ENCODE data around the gene RGS6. TPM values are rescaled to one million over a fixed set of nuclear protein-coding genes. Genes with fewer than 3 reads are reported as not detected.
A peak's percentile ranks its signal among the peaks of the same experiment; 100 is the strongest.

Gene RGS6
- total RNA-seq, 1 donor from 2014 or later = 1.1 TPM

DNA sequence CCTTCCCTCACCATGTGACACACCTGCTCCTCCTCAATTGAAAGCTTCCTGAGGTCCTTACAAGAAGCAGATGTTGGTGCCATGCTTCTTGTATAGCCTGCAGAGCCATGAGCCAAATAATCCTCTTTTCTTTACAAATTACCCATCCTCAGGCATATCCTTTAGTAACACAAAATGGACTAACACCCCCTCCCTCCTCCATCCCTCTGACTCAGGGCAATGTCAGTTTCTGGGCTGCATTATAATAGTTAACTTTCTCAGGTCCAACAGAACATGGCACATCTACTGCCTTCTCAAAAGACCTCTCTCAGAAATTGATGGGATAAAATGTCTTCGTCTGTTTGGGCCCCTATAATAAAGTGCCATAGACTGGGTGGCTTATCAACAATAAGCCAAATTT is 674.6 kb downstream of the RGS6 start:
- peak; percentile 20 for DNase-seq (ENCODE audit: low spot score)

DNA sequence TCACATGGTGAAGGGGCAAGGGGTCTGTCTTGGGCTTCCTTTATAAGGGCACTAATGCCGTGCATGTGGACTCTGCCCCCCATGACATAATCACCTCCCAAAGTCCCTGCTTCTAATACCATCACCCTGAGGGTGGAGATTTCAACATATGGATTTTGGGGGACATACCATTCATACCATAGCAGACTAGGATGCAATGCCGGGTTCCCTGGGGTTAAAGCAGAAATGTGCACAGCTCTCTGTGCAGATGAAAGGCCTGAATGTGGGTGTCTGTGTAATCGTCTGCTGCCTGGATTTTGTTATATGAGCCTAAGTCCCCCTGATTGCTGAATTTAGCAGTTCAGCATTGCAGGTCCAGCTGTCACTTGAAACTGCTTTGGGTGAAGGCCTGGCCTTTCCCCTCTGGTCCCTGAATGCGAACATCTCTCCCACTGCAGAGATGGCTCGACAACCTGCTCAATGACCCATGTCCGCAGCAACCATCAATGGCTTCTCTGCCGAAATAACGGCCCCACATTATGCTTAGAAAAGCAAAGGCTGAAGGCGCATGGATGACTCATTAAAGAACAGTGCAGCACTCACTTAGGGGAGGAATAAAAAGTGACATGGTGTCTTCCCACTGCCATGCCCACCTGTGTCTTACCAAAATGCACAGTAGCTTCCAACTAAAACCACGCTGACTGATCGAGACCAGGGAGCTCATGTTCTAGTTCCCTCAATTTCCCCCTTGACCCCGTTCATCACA is 675.3 kb downstream of the RGS6 start:
- DNase-seq (ENCODE audit: low spot score) = peak; percentile 29

DNA sequence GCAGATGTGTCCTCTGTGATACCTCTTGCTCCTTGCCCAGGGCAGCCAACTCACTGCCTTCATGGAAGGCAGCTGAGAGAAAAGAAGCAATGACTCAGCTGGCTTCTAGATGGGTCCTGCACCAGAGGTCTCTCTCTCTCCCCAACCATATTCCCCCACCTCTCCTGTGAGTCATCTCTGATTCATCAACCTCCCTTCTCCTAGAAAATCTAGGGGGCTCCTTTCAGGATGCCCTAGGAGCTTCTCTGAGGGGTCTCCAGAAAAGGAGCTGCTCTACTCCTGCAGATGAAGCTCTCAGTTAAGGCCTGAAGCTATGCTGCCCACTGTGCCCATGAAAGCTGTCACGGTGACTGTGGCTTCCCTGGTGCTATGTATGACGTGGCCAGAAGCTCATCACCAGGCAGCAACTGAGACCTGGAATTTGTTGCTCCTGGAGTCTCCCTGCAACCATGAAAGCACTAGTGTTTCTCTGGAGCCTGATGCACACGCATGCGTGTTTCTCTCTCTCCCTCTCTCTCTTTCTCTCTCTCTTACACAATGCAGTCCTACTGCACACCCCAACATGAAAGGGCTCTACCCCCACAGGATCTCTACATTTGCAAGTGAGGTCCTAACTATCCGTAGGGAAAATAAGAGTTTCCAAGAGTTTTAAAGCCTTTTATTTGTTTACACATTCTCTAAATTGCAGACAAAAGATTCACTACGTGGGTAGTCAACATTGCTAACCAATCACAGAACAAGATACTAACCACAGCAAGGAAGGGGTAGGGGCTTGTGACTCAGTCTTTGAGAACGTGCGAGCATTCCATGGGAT is 676.4 kb downstream of the RGS6 start:
- peak; percentile 22 for DNase-seq (ENCODE audit: low spot score)

DNA sequence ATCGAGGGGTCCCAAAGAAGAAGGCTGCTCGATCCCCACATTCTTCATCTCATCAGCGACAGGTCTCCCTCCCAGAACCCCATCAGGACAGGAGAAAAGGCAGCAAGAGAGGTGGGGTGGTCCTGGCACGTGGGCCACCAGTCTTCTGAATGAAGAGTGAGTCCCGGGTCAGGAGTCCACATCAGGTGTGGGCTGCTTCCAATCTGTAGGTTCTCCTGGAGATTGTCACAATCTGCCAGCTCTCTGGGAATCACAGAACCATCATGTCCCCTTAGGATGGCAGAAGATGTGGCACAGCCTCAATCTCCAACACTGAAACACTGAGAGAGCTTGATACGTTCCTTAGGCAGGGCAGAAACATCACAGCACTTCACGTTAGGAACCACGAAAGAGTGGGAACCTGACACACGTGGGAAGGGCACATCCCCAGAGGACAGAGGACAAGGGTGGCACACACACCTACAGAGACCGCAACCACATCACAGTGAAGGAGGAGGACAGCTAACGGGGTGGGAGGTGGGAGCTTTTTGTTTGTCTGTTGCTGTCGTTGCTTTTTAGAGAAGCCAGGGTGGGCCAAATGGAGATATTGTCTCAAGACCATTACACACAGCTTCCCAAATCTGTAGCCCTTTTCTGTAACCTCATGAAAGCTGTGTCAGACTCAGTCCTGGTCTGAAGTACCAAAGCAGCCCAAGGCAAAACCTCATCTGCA is 677.1 kb downstream of the RGS6 start:
- peak; percentile 15 for DNase-seq (ENCODE audit: low spot score)

DNA sequence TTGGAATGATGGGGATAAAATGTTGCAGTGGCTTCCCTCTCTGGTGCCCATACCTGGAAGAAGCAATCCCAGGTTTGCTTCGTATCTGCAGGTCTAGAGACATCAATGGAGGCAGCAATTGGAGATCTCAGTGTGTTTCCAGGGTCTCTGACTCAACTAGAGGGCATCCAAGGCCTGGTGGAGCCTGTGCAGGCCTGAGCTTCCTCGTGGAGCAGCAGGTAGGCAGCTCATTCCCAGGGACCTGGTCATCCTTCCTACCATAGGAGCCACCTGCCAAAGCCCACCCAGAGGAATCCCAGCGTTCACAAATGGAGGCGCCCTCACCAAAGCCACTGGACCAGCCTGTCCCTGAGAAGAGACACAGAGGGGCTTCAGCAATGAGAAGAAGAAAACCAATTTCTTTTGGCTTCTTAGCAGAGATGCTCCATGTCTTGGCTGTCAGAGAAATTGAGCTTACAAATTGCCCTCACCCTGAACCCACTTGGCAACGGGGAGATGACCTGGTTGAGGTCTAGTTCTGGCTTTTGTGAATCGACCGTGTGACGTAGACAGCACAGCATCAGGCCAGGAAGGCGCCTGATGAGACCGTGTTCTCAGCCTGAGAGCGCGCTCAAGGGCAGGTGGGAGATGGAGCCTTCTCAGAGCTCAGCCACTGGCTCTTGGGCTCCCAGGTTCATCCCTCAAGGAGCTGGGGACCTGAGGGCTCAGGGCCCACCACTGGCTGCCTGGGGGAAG is 678.0 kb downstream of the RGS6 start:
- DNase-seq (ENCODE audit: low spot score) = peak; percentile 29

DNA sequence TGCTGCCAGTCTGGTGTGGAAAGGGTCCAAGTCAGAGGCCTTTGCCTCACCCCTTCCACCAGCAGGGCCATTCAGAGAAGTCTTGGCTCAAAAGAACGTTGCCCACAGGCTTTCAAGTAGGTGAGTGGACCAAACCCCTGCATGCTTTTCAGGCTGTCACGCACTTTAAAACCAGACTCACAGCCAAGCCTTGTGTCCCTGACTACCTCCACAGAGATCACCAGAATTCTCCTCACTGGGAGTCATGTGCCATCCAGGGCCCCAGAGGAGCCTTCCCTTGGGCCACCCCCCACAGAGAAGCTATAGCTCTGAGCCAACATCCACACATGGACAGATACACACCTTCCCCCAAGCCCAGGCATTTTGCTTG is 678.6 kb downstream of the RGS6 start:
- DNase-seq (ENCODE audit: low spot score) = peak; percentile 14

DNA sequence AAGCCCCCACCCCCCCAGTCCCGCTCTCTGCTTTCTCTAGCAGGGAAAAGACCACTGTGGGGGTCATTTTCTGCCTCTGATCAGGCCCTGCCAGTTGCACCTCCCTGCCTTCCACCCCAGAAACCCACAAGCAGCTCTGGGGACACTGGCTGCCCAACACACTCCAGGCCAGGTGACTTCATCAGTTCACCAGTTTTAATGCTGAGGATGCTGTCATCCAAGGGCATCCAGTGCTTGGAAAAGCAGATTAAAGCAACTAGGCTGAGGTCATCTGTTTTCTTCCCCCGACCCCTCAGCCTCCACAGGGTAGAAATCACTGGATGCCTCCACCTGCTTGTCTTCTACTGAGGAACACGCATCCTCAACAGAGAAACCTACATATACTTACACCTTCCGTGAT is 679.3 kb downstream of the RGS6 start:
- peak; percentile 22 for DNase-seq (ENCODE audit: low spot score)

DNA sequence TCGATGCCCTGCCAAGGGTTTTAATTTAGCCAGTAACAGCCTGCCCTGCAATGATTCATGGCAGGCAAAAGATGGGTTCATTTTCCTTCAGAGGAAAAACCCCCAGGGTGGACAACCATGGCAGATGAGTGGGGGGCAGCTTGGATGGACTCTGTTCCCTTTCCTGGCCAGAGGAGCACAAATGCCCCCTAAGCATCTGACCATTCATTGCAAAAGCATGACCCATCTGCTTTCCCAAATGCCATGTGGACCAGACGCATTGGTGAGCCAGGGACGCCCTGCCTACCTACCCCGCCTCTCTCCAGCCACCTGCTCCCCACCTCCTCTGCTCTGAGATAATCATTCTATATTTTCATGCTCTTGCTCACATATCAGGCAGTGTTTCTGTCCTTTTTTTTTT is 679.8 kb downstream of the RGS6 start:
- DNase-seq (ENCODE audit: low spot score) = peak; percentile 15

DNA sequence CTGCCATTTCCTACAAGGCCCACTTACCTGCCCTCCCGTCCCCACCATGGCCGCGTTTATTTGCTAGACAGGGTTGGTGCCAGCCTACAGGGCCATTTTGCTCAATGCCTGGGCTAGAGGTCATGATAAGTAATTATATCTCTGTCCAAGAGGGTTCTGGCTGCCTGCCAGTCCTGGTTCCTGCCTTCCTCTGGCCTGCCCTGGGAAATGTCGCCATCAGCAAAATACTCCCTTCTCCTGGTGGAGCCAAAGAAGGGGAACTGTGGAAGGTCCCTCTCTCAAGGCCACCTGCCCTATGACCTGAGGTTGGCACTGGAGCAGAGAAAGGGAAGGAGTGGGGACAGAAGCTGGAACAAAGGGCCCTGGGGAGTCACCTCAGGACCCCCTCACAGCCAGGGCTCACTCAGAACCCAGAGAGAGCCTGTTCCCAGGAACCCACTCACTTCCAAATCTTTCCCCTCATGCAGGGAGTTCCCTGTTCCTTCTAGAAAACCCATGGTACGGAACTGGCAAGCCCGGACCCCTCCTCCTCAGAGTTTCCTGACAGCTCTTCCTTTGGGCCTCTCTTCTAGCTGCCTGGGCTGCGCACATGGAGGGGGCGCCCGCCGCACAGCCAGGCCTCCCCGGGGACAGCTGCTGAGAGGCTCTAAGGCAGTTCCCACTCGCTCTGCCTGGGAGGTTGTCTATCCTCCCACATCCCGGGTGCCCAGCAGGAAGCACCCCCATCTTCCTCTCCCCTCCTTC is 681.2 kb downstream of the RGS6 start:
- DNase-seq (ENCODE audit: low spot score) = peak; percentile 40

DNA sequence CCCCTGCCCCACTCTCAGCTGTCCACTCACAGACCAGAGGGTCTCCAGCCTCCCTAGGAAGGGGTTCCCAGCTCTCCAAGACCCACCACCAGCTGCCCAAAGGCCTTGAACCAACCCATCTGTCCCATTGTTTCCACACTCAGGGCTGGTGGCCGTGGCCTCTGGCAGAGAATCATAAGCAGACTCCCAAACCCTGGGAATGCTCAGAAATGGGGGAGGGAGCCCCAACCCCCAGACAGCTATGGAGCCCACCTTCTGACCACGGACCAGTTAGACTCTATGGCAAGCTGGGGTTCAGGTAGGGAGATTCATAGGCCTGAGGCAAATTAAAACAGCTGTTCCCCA is 681.7 kb downstream of the RGS6 start:
- DNase-seq (ENCODE audit: low spot score) = no peak

DNA sequence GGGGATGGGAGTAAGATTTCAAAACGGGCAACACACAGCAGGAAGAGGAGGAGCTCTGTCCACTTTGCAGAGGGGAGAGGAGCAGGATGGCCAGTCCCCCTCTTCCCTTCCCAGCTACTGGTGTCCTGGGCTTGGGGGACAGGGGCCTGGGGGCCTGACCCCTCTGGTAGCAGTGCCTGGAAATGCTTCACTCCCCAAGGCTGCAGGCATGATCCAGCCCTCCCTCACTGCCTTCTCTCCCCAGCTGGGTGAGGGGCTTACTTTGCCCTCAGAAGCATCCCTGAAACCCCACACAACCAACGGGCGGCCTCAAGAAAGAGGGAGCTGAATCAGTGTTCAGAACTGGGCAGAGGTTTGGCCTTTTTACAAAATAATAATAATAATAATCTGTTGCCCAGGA is 682.1 kb downstream of the RGS6 start:
- DNase-seq (ENCODE audit: low spot score) = no peak

DNA sequence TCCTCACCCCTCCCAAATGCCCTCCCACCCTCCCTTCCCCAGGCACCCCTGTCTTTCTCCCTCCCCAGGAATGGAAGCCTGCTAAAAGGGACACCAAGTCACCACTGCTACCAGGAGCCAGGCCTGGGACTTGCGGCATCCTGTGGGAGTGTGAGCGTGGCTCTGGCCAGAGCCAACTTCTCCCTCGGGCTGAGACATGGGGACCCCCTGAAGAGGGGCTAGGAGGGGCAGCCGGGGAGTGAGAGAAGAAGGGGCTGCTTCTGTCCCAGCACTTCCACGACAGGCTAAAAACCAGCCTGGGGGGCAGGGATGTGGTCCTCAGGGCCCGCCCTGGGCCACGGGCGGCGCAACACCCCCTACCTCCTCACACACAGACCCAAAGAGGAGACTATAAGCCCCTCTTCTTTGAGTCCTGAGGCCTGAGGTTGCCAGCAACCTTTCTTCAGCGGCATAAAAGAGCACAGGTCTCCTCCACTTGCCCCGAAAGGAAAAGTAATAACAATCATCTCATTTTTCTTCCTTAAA is 682.7 kb downstream of the RGS6 start:
- DNase-seq (ENCODE audit: low spot score) = no peak

DNA sequence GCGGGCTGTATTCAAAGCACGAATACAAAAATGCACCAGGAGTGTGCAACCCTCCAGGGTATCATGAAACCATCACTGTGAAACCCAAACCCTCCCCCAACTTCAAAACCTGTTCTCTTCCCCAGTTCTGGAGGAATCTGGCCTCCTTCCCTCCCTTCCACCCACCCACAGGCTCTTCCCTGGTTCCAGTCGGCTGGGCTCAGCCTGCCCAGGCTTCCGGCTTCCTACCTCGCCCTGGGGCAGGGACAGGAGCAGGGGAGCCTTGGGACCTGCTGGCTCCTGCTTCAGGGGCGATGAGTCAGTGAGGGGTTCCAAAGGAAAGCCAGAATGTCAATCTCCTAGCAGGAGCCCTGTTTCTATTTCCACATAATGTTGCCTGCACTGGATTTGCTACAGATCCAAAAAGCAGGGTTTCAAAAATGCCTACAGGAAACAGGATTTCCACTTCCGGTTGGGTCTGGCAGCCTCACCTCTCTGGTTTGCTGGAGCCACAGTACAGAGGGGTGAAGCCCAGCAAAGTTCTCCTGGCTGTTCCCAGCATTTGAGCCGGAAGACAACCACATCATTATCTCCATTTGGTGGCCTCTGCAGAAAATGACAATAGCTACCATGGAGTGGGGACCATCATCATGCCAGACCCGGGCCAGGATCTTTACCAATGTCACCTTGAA is 683.4 kb downstream of the RGS6 start:
- no peak for DNase-seq (ENCODE audit: low spot score)

All from ureter (tissue), 1 donor.